NB4 (cell line): ENCODE results near the gene RBCK1.

Experiments used
- DNase-seq: peaks from one replicate; pipeline ENCODE4 v3.0.0; 2010; ENCODE audit warnings: low read depth
- H3K4me3 ChIP-seq: one replicate; pipeline ENCODE4 v1.5.1; 2011; ENCODE audit warnings: mild to moderate bottlenecking, low read depth, low read length, moderate library complexity
- MYC ChIP-seq: IDR thresholded peaks from 2 replicates; pipeline ENCODE4 v1.6.1; 2011; ENCODE audit warnings: low read depth, low read length
- POLR2A ChIP-seq: IDR thresholded peaks from 2 replicates; pipeline ENCODE4 v1.6.1; 2011; ENCODE audit warnings: mild to moderate bottlenecking; ENCODE audit not compliant: insufficient read length; ENCODE audit errors: extremely low read depth
- TF ChIP-seq, protein P1 (sequence below): IDR thresholded peaks from 2 replicates; pipeline ENCODE4 v1.6.1; 2011; ENCODE audit warnings: low read depth, low read length
- TF ChIP-seq, protein P2 (sequence below): IDR thresholded peaks from one replicate; pipeline ENCODE4 v1.5.1; 2012; ENCODE audit warnings: low read depth, low read length

The RBCK1 gene

DNA sequence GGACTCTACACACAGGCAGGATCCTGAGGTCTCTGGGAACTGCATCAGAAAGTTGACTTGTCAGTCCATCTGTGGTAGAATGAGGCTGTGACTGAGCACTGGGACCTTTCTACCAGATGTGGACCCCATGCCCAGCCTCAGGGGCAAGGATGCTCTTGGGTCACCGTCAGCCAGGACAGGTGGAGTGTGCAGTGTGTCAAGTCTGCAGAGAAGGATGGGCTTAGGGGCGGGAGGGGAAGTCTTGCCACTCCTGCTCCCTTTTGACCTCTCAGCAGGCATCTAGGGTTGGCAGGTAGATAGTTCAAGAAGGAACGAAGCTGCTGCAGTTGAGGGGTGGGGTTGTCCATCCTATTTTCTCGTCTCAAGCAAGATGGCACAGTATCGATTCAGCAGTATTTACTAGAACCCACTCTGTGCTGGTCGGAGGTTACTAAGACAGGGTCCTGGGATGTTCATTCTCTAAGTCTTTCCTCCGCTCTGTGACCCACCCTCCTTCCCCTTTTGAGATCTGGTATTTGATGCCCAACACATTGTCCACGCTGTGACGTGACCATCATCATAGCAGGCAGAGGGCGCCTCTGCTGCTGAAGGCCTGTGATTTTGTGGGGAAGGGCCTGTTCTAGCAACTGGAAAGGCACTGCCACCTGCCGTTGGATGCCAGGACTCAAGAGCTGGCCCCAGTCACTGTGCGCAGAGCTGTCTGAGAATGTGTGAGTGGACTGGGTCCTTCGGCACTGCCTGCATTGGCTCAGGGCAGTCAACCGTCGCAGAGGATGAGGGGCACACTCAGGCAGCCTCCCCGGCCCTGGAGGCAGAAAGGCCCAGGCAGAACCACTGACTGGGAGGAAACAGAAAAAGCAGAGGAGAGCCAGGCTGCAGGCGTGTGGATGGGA is 23.2 kb downstream of the RBCK1 start:
- peak; percentile 86 for DNase-seq
- TF ChIP-seq, protein P1, sequence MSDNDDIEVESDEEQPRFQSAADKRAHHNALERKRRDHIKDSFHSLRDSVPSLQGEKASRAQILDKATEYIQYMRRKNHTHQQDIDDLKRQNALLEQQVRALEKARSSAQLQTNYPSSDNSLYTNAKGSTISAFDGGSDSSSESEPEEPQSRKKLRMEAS, result peak; percentile 69
- TF ChIP-seq MYC (peak; percentile 40), POLR2A (no peak)
- TF ChIP-seq, protein P2, sequence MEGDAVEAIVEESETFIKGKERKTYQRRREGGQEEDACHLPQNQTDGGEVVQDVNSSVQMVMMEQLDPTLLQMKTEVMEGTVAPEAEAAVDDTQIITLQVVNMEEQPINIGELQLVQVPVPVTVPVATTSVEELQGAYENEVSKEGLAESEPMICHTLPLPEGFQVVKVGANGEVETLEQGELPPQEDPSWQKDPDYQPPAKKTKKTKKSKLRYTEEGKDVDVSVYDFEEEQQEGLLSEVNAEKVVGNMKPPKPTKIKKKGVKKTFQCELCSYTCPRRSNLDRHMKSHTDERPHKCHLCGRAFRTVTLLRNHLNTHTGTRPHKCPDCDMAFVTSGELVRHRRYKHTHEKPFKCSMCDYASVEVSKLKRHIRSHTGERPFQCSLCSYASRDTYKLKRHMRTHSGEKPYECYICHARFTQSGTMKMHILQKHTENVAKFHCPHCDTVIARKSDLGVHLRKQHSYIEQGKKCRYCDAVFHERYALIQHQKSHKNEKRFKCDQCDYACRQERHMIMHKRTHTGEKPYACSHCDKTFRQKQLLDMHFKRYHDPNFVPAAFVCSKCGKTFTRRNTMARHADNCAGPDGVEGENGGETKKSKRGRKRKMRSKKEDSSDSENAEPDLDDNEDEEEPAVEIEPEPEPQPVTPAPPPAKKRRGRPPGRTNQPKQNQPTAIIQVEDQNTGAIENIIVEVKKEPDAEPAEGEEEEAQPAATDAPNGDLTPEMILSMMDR, result peak; percentile 85
- H3K4me3 ChIP-seq, result no peak overlapping the region

- DNase-seq, result no peak
- no peak overlapping the region for H3K4me3 ChIP-seq
- TF ChIP-seq, protein P2, result no peak
- TF ChIP-seq MYC, result no peak
- TF ChIP-seq POLR2A, result no peak
- TF ChIP-seq, protein P1, result no peak
Measured at GRCh38 chr20:432208-432607, 24.1 kb downstream of the RBCK1 start.

DNA sequence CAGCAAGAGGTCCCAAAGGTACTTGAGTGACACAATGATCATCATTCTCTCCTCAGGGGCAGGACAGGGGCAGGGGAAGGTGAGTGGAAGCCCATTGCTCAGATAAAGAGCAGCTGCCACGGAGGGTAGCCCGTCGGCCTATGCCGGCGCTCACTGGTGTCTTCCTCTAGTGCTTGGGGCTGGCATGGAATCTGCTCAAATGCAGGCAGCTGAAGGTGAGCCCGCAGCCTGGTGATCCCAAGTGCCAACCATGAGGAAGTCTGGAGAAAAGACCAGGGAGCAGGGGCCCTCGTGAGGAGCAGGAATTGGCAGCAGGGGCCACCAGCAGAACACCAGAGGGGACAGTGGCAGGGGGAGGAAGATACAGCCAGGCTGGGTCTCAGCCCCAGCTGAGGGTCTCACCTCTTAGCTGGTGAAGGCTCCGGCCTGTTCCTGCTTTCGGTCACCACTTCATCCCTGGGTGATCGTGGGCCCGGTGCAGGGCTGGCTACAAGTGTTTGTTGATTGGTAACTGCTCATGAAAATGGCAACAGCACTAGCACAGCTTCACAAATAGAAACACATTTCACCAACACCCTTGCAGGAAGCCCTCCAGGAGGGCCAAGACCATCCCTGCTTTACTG is 24.7 kb downstream of the RBCK1 start:
- no peak for DNase-seq
- TF ChIP-seq POLR2A, result no peak
- TF ChIP-seq MYC, result no peak
- TF ChIP-seq, protein P1, result no peak
- TF ChIP-seq, protein P2, result no peak
- no peak overlapping the region for H3K4me3 ChIP-seq

GRCh38 chr20:433300-433975 is 25.3 kb downstream of the RBCK1 start:
- DNase-seq, result no peak
- TF ChIP-seq, protein P1, result no peak
- no peak for TF ChIP-seq POLR2A
- no peak for TF ChIP-seq MYC
- TF ChIP-seq, protein P2, result no peak
- H3K4me3 ChIP-seq, result no peak overlapping the region

- H3K4me3 ChIP-seq, result no peak overlapping the region
- TF ChIP-seq MYC, result no peak
- TF ChIP-seq POLR2A, result no peak
- TF ChIP-seq, protein P1, result no peak
- TF ChIP-seq, protein P2, result no peak
- no peak for DNase-seq
Measured at GRCh38 chr20:434221-434620, 26.1 kb downstream of the RBCK1 start.
